Astrocyte (in vitro differentiated cells and primary cell): ENCODE results near the gene CHRNA4.

ENCODE experiments used
- CTCF ChIP-seq: IDR thresholded peaks from 2 replicates; pipeline ENCODE4 v1.5.1; 2011; ENCODE audit warnings: low read depth, mild to moderate bottlenecking, inconsistent platforms, low read length, moderate library complexity; ENCODE audit not compliant: insufficient read depth
- EZH2 ChIP-seq: IDR thresholded peaks from 2 replicates; pipeline ENCODE4 v1.6.1; 2012; ENCODE audit warnings: mild to moderate bottlenecking, low read length, inconsistent platforms; ENCODE audit not compliant: insufficient read depth

- TF ChIP-seq CTCF (no peak), EZH2 (no peak)
Measured at GRCh38 chr20:63399596-63400375, 38.6 kb upstream of the CHRNA4 start.
